Panc1 (cell line): ENCODE data around the gene HDAC7.
A peak's percentile ranks its signal among the peaks of the same experiment; 100 is the strongest.

Source experiments
- CTCF ChIP-seq: fragments of 450-650 bp; IDR thresholded peaks from 2 replicates; pipeline ENCODE4 v1.5.1; 2017; ENCODE audit warnings: mild to moderate bottlenecking
- POLR2AphosphoS5 ChIP-seq: IDR thresholded peaks from 2 replicates; pipeline ENCODE4 v1.6.1; 2012; ENCODE audit warnings: mild to moderate bottlenecking, low read depth, low read length, moderate library complexity
- REST ChIP-seq, 2 experiments: IDR thresholded peaks; 2 replicates each; pipeline ENCODE4 v1.6.1; 2011 to 2012; ENCODE audit warnings: low read depth in 2 of 2, control low read depth in 1 of 2, low read length in 1 of 2, mild to moderate bottlenecking in 1 of 2, moderate library complexity in 1 of 2; ENCODE audit not compliant: insufficient read depth in 1 of 2

GRCh38 chr12:47773062-47773857 lies 46.4 kb downstream of the HDAC7 start, which contains the start of gene SLC48A1:
- TF ChIP-seq CTCF (peak; percentile 93), REST (IDR thresholded peaks at IDR 0.05; ENCODE audit: insufficient read depth in 1 of 2, low read depth in 2 of 2, low read length in 1 of 2) (no peak), POLR2AphosphoS5 (no peak)
